ENCODE data around the gene CELF1. TPM values are rescaled to one million over a fixed set of nuclear protein-coding genes. Genes with fewer than 3 reads are reported as not detected.
A peak's percentile ranks its signal among the peaks of the same experiment; 100 is the strongest.

Gene CELF1
- total and polyA plus RNA-seq, 2 of the 13 experiments (the other 11 are each of a cell fraction or from before 2014, with no cell fraction given), result 69.0 to 80.1 TPM

GRCh38 chr11:47565340-47566148, 12.6 kb upstream of the CELF1 start, which contains the start of gene PTPMT1 (continued):
- TF ChIP-seq USF2 (IDR thresholded peaks at IDR 0.05; ENCODE audit: low read depth, low read length) (no peak), USF2 (CRISPR knock-in tag; IDR thresholded peaks at IDR 0.05; ENCODE audit: borderline replicate concordance) (no peak), ZNF407 (CRISPR knock-in tag; IDR thresholded peaks at IDR 0.05; ENCODE audit: not compliant biosample characterization) (peak; percentile 56), ZBTB20 (CRISPR knock-in tag; IDR thresholded peaks at IDR 0.05; ENCODE audit: borderline replicate concordance, low read depth) (no peak), RARG (CRISPR knock-in tag; IDR thresholded peaks at IDR 0.05; ENCODE audit: low read depth) (no peak), IKZF4 (CRISPR knock-in tag; IDR thresholded peaks at IDR 0.05; ENCODE audit: borderline replicate concordance, low read depth, not compliant biosample characterization) (peak; percentile 28), ZNF572 (CRISPR knock-in tag; IDR thresholded peaks at IDR 0.05) (no peak), ZNF256 (CRISPR knock-in tag; conservative IDR thresholded peaks at IDR 0.05) (no peak), ZNF501 (CRISPR knock-in tag; IDR thresholded peaks at IDR 0.05) (peak; percentile 50; the same call in 1 of the 2 replicates)
- TF ChIP-seq, protein P1, sequence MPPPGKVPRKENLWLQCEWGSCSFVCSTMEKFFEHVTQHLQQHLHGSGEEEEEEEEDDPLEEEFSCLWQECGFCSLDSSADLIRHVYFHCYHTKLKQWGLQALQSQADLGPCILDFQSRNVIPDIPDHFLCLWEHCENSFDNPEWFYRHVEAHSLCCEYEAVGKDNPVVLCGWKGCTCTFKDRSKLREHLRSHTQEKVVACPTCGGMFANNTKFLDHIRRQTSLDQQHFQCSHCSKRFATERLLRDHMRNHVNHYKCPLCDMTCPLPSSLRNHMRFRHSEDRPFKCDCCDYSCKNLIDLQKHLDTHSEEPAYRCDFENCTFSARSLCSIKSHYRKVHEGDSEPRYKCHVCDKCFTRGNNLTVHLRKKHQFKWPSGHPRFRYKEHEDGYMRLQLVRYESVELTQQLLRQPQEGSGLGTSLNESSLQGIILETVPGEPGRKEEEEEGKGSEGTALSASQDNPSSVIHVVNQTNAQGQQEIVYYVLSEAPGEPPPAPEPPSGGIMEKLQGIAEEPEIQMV (CRISPR knock-in tag; IDR thresholded peaks at IDR 0.05; ENCODE audit: low read depth), result peak; percentile 68; the same call in 1 of the 2 replicates
